NB4 (cell line): ENCODE data around the gene MEGF6.

ENCODE experiments used
- DNase-seq: peaks from one replicate; pipeline ENCODE4 v3.0.0; 2010; ENCODE audit warnings: low read depth
- H3K4me3 ChIP-seq: one replicate; pipeline ENCODE4 v1.5.1; 2011; ENCODE audit warnings: mild to moderate bottlenecking, low read depth, low read length, moderate library complexity
- CTCF ChIP-seq: IDR thresholded peaks from one replicate; pipeline ENCODE4 v1.5.1; 2012; ENCODE audit warnings: low read depth, low read length
- MAX ChIP-seq: IDR thresholded peaks from 2 replicates; pipeline ENCODE4 v1.6.1; 2011; ENCODE audit warnings: low read depth, low read length
- MYC ChIP-seq: IDR thresholded peaks from 2 replicates; pipeline ENCODE4 v1.6.1; 2011; ENCODE audit warnings: low read depth, low read length
- POLR2A ChIP-seq: IDR thresholded peaks from 2 replicates; pipeline ENCODE4 v1.6.1; 2011; ENCODE audit warnings: mild to moderate bottlenecking; ENCODE audit not compliant: insufficient read length; ENCODE audit errors: extremely low read depth

MEGF6 gene

DNA sequence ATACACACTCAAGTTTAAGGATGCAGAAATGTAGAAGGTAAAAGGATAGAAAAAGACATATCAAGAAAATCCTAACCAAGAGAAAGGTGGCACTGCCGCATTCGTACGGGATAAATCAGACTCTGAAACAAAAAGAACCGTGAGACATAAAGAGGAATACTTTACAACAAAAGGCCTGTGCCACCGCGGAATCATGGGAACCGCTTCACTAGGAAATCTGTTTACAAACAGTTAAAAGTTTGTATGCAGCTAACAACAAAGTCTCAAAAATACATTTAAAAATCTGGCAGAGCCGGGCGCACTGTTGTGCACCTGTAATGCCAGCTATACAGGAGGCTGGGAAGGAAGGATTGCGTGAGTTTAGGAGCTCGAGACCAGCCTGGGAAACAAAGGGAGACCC lies 30.5 kb upstream of the MEGF6 start:
- no peak for TF ChIP-seq MAX
- TF ChIP-seq CTCF = no peak
- TF ChIP-seq POLR2A = no peak
- no peak for TF ChIP-seq MYC
- no peak for DNase-seq
- no peak overlapping the region for H3K4me3 ChIP-seq

GRCh38 chr1:3641046-3641760 lies 29.9 kb upstream of the MEGF6 start:
- TF ChIP-seq MYC = no peak
- no peak for TF ChIP-seq MAX
- no peak for TF ChIP-seq CTCF
- no peak for TF ChIP-seq POLR2A
- no peak overlapping the region for H3K4me3 ChIP-seq
- DNase-seq = no peak

- TF ChIP-seq MYC = no peak
- no peak for TF ChIP-seq POLR2A
- TF ChIP-seq MAX = no peak
- no peak for TF ChIP-seq CTCF
- no peak for DNase-seq
- no peak overlapping the region for H3K4me3 ChIP-seq
Measured at GRCh38 chr1:3640121-3640837, 29.0 kb upstream of the MEGF6 start.

GRCh38 chr1:3639397-3639911 lies 28.1 kb upstream of the MEGF6 start:
- no peak overlapping the region for H3K4me3 ChIP-seq
- no peak for TF ChIP-seq POLR2A
- TF ChIP-seq CTCF = no peak
- TF ChIP-seq MAX = no peak
- no peak for TF ChIP-seq MYC
- no peak for DNase-seq

DNA sequence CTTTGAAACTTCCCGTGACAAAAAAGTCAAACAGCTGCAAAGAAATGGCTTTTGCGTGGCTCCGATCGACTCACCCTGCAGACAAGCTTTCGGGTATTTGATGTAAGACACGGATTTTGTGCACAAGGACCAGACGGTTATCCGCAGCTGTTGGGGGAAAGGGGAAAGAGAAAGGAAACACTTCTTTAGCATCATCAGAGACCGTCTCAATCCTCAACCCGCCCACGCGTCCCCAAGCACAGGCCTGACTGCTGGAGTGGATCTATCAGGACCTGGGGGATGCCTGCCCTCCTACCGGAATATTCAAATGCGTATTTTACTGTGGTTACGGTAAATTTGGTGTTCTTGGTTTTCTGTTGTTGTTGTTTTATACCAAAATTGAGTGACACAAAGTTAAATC lies 27.4 kb upstream of the MEGF6 start:
- H3K4me3 ChIP-seq = no peak overlapping the region
- DNase-seq = no peak
- TF ChIP-seq MYC (no peak), MAX (no peak), CTCF (no peak), POLR2A (no peak)
